Posterior cingulate gyrus (tissue), 11 donors: ENCODE measurements around the gene WSB1.

Experiments used
- DNase-seq, 10 donors: peaks; one replicate each; pipeline versions ENCODE4 v3.0.0 to v3.0.0-alpha.2; 2020 to 2021; ENCODE audit warnings: mixed read lengths in 3 of 10
- intact Hi-C: fragments of 100-400 bp; cut with DNase I; formaldehyde crosslinking; loops from one replicate; pipeline ENCODE4 v1.15.1; 2023

The WSB1 gene

GRCh38 chr17:27329146-27329805 lies 35.4 kb downstream of the WSB1 start:
- DNase-seq: no peak
- intact Hi-C loops: no loop called here

- intact Hi-C loops: loop anchor here (1.0 to 2.0 kb wide), 3 partner anchors 21 to 95 kb away; no protein-coding TSS in a partner anchor
- no peak for DNase-seq
These were observed 38.1 kb downstream of the WSB1 start for GRCh38 chr17:27332047-27332393.

GRCh38 chr17:27332485-27333409 lies 38.8 kb downstream of the WSB1 start:
- peak; percentile 92 to 100 (median 96) for DNase-seq
- intact Hi-C loops: loop anchor here (1.0 to 2.0 kb wide), 4 partner anchors 21 to 96 kb away; no protein-coding TSS in a partner anchor

- DNase-seq: peak in 3 of 10 donors; percentile 11 to 87 (median 73)
- intact Hi-C loops: loop anchor here (1.0 to 2.0 kb wide), 2 partner anchors 40 to 97 kb away; no protein-coding TSS in a partner anchor
These were observed 39.6 kb downstream of the WSB1 start for GRCh38 chr17:27333410-27333980.

GRCh38 chr17:27336184-27336583 lies 42.3 kb downstream of the WSB1 start:
- DNase-seq: peak in 1 of 10 donors; percentile 77
- intact Hi-C loops: no loop called here

GRCh38 chr17:27338536-27338985 lies 44.6 kb downstream of the WSB1 start:
- DNase-seq: peak in 1 of 10 donors; percentile 18
- intact Hi-C loops: no loop called here

GRCh38 chr17:27339198-27339835 lies 45.4 kb downstream of the WSB1 start:
- intact Hi-C loops: no loop called here
- no peak for DNase-seq

GRCh38 chr17:27339836-27340550 lies 46.1 kb downstream of the WSB1 start:
- intact Hi-C loops: no loop called here
- DNase-seq: no peak

- DNase-seq: no peak
- intact Hi-C loops: no loop called here
These were observed 46.7 kb downstream of the WSB1 start for GRCh38 chr17:27340575-27340974.

- intact Hi-C loops: no loop called here
- DNase-seq: peak in 2 of 10 donors; percentile 81 to 85
These were observed 47.1 kb downstream of the WSB1 start for GRCh38 chr17:27341041-27341471.

- intact Hi-C loops: no loop called here
- DNase-seq: no peak
These were observed 48.1 kb downstream of the WSB1 start for GRCh38 chr17:27342059-27342458.

- intact Hi-C loops: no loop called here
- peak in 1 of 10 donors; percentile 77 for DNase-seq
These were observed 49.4 kb downstream of the WSB1 start for GRCh38 chr17:27343294-27343693.

GRCh38 chr17:27343977-27344607 lies 50.2 kb downstream of the WSB1 start:
- intact Hi-C loops: no loop called here
- no peak for DNase-seq

- peak in 5 of 10 donors; percentile 38 to 86 (median 49) for DNase-seq
- intact Hi-C loops: no loop called here
These were observed 51.4 kb downstream of the WSB1 start for GRCh38 chr17:27345141-27345904.

GRCh38 chr17:27346228-27346899 lies 52.5 kb downstream of the WSB1 start:
- intact Hi-C loops: no loop called here

GRCh38 chr17:27348196-27348595 lies 54.3 kb downstream of the WSB1 start:
- no peak for DNase-seq
- intact Hi-C loops: no loop called here

More at GRCh38 chr17:27346228-27346899, 52.5 kb downstream of the WSB1 start:
- DNase-seq: peak in 1 of 10 donors; percentile 8

- intact Hi-C loops: loop anchor here (5.0 kb wide), 2 partner anchors 107 to 303 kb away; no protein-coding TSS in a partner anchor
- DNase-seq: peak in 2 of 10 donors; percentile 81 to 91
These were observed 55.7 kb downstream of the WSB1 start for GRCh38 chr17:27349540-27350021.

- intact Hi-C loops: loop anchor here (5.0 kb wide), 2 partner anchors 109 to 301 kb away; no protein-coding TSS in a partner anchor
- no peak for DNase-seq
These were observed 57.8 kb downstream of the WSB1 start for GRCh38 chr17:27351759-27352158.
